ENCODE measurements around the gene SYTL5.

- TF ChIP-seq EZH2 (IDR thresholded peaks at IDR 0.05; ENCODE audit: low read depth, unreplicated experiment): no peak
- TF ChIP-seq POLR2AphosphoS5 (IDR thresholded peaks at IDR 0.05; ENCODE audit: low read depth): no peak
- TF ChIP-seq CTCF (conservative IDR thresholded peaks at IDR 0.05; ENCODE audit: low read depth in 2 of 2): no peak
- no peak for TF ChIP-seq JUNB (IDR thresholded peaks at IDR 0.05; ENCODE audit: unreplicated experiment)
- no peak for TF ChIP-seq STAT1 (IDR thresholded peaks at IDR 0.05; ENCODE audit: unreplicated experiment)
- TF ChIP-seq EZH2phosphoT487 (IDR thresholded peaks at IDR 0.05; ENCODE audit: unreplicated experiment): no peak
- TF ChIP-seq ETS1 (IDR thresholded peaks at IDR 0.05): no peak
These were observed 5.6 kb upstream of the SYTL5 start for GRCh38 chrX:38000706-38001105.

Data from GM23338 (cell line).